Hindlimb muscle (tissue), 1 donor: ENCODE data around the gene TTC31. TPM values are rescaled to one million over a fixed set of nuclear protein-coding genes. Genes with fewer than 3 reads are reported as not detected.

ENCODE experiments used
- DNase-seq: peaks from one replicate; pipeline ENCODE4 v3.0.0-alpha.2; 2013
- polyA plus RNA-seq: library from polyadenylated mRNA; unstranded; fragments of 120-200 nt; gene quantifications from one replicate; pipeline ENCODE4 v1.2.1, GENCODE V29; 2013; ENCODE audit not compliant: insufficient read length

TTC31 gene
- polyA plus RNA-seq, 1 donor: 19.8 TPM

DNA sequence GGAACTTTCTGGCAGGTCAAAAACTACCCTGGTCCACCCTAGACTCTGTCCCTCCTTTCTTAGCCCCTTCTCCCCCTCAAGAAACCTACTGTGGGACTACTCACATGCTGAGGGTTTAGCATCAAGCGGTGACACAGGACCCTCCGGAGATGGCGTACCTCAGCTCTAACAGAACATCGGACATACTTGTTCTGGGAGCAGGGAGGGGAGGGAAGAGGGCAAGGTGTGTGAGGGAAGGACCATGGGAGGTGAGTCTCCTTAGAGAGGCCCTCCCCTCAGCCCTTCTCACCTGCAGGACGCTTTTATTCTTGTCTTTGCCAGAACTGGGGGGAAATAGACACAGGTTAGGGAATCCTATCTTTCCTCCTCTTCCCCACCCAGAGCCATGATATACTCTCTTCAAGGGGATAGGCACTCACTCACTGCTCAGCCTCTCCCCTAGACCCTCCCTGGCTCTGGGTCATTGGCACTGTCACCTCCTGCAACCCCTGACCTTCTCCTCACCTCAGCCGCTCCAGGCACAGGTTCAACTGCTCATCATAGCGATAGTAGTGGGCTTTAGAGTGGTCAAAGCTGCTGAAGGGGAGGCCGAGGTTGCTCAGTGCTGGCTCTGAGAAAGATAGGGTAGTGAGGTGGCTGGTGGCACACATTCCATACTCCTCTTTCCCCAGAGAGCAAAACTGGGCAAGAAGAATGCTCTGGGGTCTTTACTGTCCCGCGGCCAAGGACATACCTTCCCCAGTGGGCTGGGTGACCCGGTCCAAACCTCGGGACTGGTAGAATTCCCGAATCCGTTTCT, 22.8 kb downstream of the TTC31 start:
- no peak for DNase-seq

DNA sequence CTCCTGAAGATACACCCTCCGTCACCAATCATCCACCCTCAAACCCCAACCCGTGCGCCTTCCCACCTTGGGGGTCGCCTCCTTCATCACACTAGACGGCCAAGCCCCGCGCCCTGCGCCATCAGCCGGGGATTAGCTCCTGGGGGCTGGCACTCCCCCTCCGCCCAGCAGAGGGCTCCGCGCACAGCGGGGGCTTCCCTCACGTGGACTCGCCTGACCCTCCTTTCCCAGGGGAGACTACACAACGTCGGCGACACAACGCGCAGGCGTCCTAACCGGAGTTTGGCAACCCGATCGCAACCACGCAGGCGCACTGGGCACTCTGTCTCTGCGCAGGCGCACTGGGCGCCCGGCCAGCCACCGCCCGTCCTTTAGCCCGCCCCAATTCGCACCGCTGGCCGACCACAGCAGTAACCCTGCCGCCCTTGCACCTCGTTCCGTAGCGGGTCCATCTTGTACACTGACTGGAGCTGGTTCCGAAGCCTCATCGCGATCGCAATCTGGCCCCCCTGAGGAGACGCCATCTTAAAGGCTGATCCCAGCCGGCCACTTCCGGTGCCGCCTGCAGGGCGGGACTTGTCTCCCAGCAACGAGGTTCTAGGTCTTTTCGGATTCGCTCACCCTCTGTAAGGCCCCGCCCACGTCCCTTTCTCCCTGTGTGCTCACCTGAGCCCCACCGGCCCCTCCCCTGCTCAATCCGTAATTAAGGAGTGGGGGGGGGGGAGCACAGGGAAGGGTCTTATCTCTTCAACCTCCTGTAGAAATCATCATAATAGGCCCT, 24.5 kb downstream of the TTC31 start, which contains the start of gene PCGF1:
Gene PCGF1 (minus strand): TSS at position 551 of the 781 bp plus-strand sequence. CDS start 27 bp downstream, at position 524.
- peak; percentile 100 for DNase-seq

DNA sequence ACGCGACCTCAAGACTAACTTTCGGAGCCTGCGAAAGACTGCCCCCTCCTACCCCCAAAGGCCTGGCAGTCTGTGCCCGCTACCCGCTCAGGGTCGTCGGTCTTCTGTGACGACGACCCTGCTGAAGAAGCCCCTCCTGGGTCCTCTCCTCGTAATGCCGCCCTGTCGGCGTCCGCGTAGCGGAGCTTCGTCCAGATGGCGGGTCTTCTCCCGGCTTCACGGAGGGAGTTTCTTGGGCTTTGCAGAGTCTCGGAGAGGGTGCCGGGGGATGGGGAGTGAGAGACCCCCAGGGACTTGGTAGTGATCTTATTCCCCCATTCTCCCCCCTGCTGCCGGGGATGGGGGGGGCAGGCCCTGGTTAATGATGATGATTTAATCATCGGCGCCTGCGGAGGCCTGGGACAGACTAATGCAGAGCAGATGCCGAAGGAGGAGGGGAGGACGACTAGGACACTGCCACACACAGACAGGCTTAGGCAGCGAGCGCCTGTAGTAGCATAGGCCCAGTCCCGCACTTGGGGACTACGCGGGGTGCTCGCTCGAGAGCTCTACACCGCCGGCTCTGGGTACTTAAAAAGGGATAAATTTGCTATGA, 25.1 kb downstream of the TTC31 start:
- no peak for DNase-seq

DNA sequence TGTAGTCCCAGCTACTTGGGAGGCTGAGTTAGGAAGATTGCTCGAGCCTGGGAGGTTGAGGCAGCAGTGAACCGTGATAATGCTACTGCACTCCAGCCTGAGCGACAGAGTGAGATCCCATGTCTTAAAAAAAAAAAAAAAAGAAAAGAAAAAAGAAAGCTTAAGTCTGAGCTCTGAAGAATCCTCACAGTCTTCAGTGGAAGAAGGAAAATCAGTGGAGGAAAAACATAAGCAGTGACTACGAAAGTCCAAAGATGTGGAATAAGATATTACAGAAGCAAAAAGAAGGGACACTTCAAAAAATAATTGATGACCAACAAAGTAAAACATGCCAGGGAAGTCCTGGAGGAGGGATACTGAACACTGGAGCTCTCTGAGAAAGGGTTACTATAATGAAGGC, 27.4 kb downstream of the TTC31 start:
- no peak for DNase-seq

DNA sequence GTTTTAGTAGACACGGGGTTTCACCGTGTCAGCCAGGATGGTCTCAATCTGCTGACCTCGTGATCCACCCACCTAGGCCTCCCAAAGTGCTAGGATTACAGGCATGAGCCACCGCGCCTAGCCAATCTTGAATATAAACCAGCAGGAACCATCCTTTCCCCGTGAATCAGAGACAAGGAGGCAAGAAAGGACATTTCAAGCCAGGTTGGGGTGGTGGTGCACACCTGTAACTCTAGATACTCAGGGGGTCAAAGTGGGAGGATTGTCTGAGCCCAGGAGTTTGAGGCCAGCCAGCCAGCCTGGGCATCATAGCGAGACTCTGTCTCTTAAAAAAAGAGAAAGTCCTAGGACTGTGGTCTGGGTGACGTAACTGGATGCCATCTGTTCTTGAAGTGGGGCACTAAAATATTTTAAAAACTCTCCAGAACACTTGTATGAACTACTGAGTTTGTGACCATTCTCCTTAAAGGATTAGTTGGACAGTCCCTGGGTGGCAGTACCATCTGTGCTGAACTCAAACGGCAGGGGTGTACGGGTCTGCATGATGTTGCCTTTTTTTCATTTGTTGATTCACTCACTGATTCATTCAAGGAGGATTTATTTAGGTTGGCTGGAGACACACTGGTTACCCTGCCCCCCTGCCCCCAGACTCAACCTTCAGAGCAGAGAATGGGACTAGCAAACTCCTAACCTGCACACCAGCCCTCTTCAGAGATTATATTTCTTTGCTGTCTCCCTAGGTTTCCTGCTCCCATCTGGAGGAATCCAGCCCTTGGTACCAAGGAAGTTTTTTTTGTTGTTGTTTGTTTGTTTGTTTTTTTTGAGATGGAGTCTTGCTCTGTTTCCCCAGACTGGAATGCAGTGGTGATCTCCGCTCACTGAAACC, 28.5 kb downstream of the TTC31 start:
- DNase-seq: no peak

DNA sequence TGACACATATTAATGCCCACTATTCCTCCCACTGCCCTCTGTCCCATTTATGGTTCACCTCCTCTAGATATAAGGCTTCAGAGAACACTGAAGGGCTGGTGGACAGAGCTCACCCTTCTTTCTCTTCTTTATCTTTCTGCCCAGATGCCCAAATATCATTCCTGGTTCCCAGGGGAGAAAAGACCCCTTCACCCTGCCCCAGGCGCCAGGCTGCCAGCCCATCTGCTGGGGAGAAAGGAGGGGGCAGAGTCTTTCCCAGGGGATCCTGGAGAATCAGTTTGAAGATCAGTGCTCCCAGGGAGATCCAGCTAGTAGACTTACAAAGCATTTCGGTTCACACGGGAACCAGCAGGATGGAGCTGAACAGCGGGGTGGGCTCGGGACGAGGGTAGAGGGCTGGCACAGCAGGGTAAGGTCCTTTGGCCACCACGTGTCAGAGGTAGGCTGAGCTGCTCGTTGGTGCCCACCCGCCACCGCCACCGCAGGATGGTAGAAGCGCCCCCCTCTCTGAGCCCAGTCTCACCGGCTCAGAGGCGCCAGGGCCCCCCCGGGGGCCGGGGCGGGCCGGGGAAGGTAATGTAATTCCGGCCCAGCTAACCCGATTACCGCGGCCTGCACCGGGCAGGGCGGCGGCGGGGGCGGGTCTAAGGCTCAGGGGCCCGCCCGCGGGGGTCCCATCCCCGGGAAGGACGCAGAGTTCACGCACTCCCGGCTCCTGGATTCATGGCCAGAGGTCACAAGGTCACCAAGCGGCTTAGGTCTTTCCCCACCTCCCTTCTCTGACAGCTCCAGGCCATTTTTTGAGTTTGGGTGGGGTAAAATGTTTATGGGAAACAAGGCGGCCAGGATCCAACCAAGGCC, 30.1 kb downstream of the TTC31 start:
- no peak for DNase-seq

DNA sequence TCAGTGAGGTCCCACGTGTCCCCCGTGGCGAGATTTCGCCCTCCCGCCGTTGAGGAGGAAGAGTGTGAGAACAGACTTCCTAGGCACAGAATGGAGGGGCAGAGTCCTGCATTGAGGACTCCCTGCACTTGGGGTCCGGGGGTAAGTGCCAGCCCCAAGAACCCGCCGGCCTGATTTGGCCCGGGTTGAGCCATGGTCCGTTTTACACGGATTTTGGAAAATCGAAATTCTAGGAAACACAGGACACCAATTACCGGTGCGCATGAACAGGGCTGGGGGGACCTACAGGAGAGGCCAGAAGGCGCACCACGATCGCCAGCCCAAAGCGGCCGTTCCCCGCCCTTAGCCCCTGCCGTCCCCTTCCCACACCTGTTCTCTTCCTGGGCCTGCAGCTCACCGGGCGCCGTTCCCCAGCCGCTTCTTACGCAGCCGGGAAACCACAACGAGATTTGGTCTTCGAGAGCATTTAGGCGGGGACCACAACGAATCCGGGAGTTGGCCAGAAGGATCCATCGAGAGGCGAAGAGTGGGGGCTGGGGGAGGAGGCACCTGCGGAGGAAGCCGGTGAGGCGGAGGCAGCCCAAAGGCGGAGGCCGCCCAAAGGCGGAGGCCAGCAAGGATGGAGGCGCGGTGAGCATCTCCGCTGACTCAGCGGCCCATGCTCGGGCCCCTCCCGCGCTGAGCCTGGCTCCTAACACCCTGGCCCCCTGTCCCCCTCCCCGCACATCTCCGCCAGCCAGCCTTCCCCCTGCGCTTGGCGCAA, 30.9 kb downstream of the TTC31 start:
- no peak for DNase-seq

DNA sequence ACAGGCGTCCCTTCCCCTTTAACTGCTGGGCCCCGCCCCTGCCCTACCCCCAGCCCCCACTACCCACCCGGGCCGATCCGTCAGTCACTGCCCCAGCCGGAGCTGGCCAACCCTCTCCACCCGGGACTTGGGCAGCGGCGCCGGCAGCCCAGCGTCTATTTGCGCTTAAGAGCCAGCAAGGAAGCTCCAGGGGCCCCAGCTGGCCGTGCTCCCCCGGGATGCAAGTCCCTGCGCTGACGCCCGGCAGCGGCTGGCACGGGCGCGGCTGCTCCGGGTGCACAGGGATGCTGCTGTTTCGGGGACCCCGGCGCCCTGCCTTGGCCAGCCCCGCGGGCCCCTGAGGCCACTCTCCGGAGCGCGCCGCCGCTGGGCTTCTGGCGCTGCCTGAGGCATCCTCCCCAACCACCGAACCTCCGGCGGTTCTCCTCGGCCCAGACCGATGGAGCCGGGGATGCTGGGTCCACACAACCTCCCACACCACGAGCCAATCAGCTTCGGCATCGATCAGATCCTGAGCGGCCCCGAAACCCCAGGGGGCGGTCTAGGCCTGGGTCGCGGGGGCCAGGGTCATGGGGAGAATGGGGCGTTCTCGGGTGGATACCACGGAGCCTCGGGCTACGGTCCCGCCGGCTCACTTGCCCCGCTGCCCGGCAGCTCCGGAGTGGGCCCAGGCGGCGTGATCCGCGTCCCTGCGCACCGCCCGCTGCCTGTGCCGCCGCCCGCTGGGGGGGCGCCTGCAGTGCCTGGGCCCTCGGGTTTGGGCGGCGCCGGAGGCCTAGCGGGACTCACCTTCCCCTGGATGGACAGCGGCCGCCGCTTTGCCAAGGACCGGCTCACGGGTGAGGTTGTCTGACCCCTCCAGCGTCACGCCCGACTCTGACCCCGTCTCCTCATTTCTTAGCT, 31.7 kb downstream of the TTC31 start, which contains the start of gene TLX2:
Gene TLX2 (plus strand): TSS at position 83 of the 903 bp plus-strand sequence. CDS start 357 bp downstream, at position 440.
- no peak for DNase-seq

DNA sequence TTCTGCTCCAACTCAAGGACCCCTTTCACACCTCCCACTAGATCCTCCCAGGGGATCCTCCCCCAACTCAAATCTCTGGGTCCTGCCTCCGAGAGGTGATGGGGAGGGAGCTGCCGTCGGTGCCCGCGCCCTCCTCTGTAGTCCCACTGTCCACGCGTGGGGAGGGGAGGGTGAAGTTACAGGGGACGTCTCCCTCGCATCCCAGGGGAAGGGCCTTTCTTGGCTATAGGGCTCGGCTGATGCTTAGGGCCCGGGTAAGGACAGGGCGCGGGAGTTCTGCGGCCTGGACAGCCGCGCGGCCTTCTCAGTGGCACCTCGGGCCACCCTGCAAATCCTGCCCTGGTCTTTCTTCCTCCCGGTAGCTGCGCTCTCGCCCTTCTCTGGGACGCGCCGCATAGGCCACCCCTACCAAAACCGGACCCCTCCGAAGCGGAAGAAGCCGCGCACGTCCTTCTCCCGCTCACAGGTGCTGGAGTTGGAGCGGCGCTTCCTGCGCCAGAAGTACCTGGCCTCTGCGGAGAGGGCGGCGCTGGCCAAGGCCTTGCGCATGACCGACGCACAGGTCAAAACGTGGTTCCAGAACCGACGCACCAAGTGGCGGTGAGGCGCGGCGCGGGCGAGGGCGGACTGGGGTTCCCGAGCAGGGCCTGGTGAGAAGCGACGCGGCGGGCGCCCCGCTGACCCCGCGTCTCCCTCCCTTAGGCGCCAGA, 32.5 kb downstream of the TTC31 start:
- no peak for DNase-seq

DNA sequence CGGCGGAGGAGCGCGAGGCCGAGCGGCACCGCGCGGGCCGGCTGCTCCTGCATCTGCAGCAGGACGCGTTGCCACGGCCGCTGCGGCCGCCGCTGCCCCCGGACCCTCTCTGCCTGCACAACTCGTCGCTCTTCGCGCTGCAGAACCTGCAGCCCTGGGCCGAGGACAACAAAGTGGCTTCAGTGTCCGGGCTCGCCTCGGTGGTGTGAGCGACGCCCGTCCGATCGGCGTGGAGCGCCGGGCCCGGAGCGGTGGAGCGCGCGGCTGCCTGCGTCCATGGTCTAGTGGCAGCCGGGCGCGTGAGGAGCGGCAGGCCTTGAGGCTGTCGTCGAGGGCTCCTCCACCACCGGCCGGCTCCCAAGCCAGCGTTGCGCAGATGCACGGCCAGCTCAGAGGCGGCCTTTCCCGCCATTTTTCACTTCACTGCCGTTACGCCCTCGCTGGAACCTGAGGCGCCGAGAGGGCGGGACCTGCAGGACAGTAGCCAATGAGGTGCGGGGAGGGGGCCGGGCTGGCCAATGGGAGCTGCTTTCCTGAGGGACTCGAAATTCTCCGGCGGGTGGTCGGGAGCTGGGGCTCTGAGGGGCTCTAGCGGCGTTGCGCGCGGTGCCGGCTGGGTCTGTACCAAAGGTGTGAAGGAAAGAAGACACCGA, 33.2 kb downstream of the TTC31 start:
- peak; percentile 56 for DNase-seq

DNA sequence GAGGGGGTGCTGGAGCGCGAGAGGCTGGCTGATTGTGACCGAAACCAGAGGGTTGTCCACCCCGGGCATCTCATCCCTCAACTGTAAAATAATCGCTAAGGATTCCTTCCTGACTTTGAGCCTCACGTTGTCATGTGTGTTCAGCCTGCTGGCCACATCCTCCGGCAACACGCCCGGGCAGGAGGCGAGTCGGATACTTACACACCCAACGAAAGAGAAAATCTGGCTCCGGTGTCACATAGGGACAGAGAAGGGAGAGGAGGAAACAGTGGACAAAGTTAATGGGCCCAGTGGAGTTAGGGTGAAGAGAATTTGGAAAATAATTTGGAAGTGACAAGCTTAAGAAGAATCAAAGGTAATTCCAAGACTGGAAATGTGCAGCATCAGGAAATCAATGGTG, 33.8 kb downstream of the TTC31 start:
- DNase-seq: no peak

DNA sequence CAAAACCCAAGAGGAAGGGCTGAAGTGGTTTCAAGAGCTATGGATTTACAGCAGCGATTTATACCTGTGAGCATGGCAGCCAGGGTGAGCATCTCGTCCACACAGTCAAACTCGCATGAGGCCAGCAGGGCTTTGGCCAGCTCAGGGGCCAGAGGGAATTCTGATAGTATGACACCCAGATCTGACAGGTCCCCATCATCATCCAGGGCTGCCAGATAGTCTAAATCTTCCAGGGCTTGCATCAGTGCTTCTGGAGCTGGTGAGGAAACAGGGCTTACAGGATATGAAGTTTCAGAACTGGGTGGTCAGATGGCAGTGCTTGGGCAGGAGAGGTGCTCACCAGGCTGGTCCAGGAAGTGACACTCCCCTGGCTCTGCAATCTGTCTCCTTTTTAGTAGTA, 39.6 kb downstream of the TTC31 start:
- DNase-seq: no peak

DNA sequence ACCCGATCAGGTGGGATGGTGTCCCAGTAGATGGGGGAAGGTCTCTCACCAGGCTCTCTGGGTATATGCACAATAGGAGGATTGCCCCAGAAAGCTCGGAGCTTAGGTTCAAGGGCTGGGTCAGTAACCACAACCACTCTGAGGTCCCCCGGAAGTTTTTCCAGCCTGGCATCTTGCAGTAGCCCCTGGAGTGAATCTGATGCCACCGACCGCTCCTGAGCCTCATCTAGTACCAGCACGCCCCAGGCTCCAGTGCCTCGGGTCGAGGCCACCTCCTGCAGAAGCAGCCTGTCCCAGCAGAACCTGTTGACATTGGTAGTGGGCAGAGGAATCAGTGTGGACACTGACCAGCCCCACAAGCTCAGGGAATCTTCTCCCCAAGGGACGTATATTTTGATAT, 41.1 kb downstream of the TTC31 start:
- DNase-seq: no peak

DNA sequence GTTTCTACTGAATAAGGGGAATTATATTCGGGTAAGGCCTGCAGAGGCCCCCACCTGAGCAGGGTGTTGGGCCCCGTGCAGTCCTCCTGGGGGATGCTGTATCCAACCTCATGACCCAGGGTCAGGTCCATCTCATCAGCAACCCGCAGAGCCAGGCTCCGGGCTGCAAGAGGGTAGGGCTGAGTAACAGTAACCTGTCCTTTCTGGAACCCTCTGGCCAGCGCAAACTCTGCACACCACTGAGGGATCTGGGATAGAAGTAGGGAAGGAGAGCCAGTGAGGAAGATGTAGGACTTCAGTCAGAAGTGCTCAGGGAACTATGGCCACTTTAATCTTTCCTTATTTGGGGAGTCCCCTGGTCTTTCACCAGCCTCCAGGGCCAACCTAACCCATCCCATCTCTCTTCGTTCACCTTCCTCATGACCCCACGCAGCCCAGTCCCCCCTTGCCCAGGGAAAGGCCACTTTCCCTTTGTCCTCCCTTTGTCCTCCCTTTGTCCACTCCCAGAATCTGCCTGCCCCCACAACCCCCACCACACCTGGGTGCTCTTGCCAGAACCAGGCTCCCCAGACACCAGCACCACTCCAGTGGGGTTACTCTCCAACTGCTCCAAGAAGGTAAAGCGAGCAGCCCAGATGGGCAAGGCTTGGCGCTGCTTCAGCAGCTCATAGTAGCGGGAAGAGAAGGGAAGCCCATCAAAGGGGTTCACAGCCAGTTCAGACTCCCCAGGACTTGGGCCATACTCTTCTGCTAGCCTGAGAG, 42.3 kb downstream of the TTC31 start:
- DNase-seq: no peak

DNA sequence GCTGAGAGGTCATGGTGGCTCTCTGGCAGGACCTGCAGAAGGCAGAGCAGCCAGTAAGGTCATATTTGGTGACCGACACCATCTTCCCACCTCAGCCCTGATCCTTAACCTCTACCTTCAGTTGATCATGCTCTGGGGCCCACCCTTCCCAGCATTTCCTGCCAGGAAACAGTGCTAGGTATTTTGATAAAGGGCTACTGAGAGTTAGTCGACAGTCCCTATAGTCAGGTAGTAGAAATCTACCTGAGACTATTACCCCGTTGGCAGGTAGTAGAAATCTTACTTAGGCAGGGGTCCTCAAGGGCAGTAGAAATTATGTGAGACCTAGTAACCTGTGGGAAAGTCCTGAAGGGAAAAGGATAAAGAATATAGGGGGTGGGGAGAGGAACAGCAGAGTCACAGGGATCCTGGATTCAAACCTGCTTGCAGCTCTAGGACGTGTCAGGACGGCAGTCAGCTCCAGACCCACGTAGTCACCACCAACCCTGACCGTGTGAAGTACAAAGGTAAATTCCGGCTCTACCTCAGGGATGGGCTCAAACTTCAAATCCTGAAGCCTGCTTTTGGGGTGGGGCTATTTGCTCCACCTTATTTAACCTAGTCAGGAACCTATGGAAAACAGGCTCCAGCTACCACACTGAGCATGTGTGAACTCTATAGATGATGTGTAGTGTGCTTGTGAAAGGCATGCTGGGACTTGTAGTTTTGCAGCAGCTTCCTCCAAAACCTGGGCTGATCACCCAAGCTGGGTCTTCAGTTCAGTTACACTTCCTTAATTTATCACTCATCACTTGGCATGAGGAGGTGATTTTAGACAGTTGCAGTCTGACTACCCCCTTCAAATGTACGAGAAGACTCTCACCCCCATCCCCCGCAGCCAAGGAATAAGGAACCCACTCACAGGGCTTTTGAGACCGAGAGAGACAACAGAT, 43.1 kb downstream of the TTC31 start, which contains the start of gene DQX1:
Gene DQX1 (minus strand): TSS at position 515 of the 932 bp plus-strand sequence. CDS start 502 bp downstream, at position 13.
- no peak for DNase-seq

DNA sequence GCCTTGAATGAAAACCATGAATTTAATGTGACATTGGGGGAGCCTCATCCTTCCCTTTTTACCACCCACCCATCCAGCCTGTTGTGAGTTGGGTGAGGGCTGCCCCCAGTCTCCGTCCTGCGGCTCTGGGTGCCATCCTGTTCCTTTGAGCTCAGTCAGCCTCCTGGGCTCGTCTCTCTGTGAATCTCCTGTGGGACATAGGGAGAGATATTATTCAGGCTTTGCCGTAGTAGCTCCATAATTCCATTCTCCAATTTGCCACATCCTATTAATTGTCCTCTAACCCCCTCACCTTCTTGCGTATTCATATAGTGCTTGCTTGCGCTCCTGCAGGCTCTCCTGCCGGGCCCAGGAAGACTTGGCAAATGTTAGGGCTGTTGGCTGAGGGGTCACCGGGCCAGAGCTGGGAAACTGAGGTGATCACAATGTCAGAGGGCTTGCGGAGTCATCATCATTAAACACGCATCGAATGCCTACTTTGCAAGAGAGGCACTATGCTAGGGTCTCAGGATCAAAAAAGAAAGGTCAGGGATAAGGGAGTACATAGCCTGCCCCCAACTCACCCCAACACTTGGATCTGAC, 43.9 kb downstream of the TTC31 start:
- no peak for DNase-seq
